Measurements from ENCODE around the gene CALHM6. TPM values are rescaled to one million over a fixed set of nuclear protein-coding genes. Genes with fewer than 3 reads are reported as not detected.

CALHM6 gene
- polyA plus RNA-seq (2011; rRNA removed) (0.51 and 0.81 TPM in 2 replicates), polyA minus RNA-seq (2011; rRNA and poly(A)+ RNA removed) (not detected in 2 replicates)

GRCh38 chr6:116461331-116461931 is at the start of gene CALHM6:
Gene CALHM6, plus strand, starts transcription at chr6:116461375. Its CDS starts 555 bp downstream, at chr6:116461930.
- no peak for DNase-seq (ENCODE audit: low read depth, low spot score)
- Histone ChIP-seq H3K27ac (ENCODE audit: low read depth, low read length) (no peak within 1 kb of the TSS), H3K27me3 (ENCODE audit: control insufficient read depth, insufficient read depth, low read length) (no peaks in the 10 kb centered on the region), H3K9me3 (ENCODE audit: control insufficient read depth, insufficient read depth, low read length) (peaks cover 5% of the 10 kb centered on the region), H3K4me3 (ENCODE audit: low read depth, low read length) (peak within 1 kb of the TSS; percentile 42)
- no peak for TF ChIP-seq CTCF (IDR thresholded peaks at IDR 0.05; ENCODE audit: low read depth, low read length)
- POLR2A ChIA-PET: no interaction called here
- CTCF ChIA-PET: interaction anchor here (2.5 kb wide), 1 partner anchor 174 kb away, joined by 8 read pairs; no protein-coding TSS in a partner anchor

GRCh38 chr6:116412270-116412669 is 48.9 kb upstream of the CALHM6 start:
- no peak for TF ChIP-seq CTCF (IDR thresholded peaks at IDR 0.05; ENCODE audit: low read depth, low read length)
- H3K27me3 ChIP-seq (ENCODE audit: control insufficient read depth, insufficient read depth, low read length): no peaks in the 10 kb centered on the region
- no peak overlapping the region for H3K4me3 ChIP-seq (ENCODE audit: low read depth, low read length)
- DNase-seq (ENCODE audit: low read depth, low spot score): no peak
- H3K9me3 ChIP-seq (ENCODE audit: control insufficient read depth, insufficient read depth, low read length): no peaks in the 10 kb centered on the region
- no peak overlapping the region for H3K27ac ChIP-seq (ENCODE audit: low read depth, low read length)
- CTCF ChIA-PET: interaction anchor here (2.2 kb wide), 1 partner anchor 124 kb away, joined by 10 read pairs; no protein-coding TSS in a partner anchor
- POLR2A ChIA-PET: no interaction called here

- no peaks in the 10 kb centered on the region for H3K27me3 ChIP-seq (ENCODE audit: control insufficient read depth, insufficient read depth, low read length)
- TF ChIP-seq CTCF (IDR thresholded peaks at IDR 0.05; ENCODE audit: low read depth, low read length): no peak
- no peak overlapping the region for H3K27ac ChIP-seq (ENCODE audit: low read depth, low read length)
- DNase-seq (ENCODE audit: low read depth, low spot score): no peak
- ChIA-PET CTCF (interaction anchor here (0.6 to 1.1 kb wide), 2 partner anchors 21 to 126 kb away, joined by 3 to 5 read pairs; no protein-coding TSS in a partner anchor), POLR2A (no interaction called here)
- H3K4me3 ChIP-seq (ENCODE audit: low read depth, low read length): no peak overlapping the region
- no peaks in the 10 kb centered on the region for H3K9me3 ChIP-seq (ENCODE audit: control insufficient read depth, insufficient read depth, low read length)
Measured at GRCh38 chr6:116413357-116413756, 47.8 kb upstream of the CALHM6 start.

GRCh38 chr6:116417661-116418060 is 43.5 kb upstream of the CALHM6 start:
- POLR2A ChIA-PET: no interaction called here

More at GRCh38 chr6:116417661-116418060, 43.5 kb upstream of the CALHM6 start:
- no peaks in the 10 kb centered on the region for H3K9me3 ChIP-seq (ENCODE audit: control insufficient read depth, insufficient read depth, low read length)
- no peak for DNase-seq (ENCODE audit: low read depth, low spot score)
- TF ChIP-seq CTCF (IDR thresholded peaks at IDR 0.05; ENCODE audit: low read depth, low read length): no peak
- H3K27ac ChIP-seq (ENCODE audit: low read depth, low read length): no peak overlapping the region
- CTCF ChIA-PET: interaction anchor here (1.0 kb wide), 1 partner anchor 130 kb away, joined by 4 read pairs; no protein-coding TSS in a partner anchor
- no peaks in the 10 kb centered on the region for H3K27me3 ChIP-seq (ENCODE audit: control insufficient read depth, insufficient read depth, low read length)
- H3K4me3 ChIP-seq (ENCODE audit: low read depth, low read length): no peak overlapping the region

All from AG04450 (cell line).